GM10266 (cell line): ENCODE data around the gene ASPRV1.
"Not testable (repeated sequence)": the region's sequence is repeated elsewhere in the genome, so short reads cannot be mapped to it uniquely, and the experiment has no call there.

Source experiments
- DNase-seq: peaks from one replicate; pipeline ENCODE4 v3.0.0; 2012; ENCODE audit errors: extremely low spot score
- CTCF ChIP-seq: IDR thresholded peaks from 2 replicates; pipeline ENCODE4 v1.5.1; 2012; ENCODE audit warnings: mild to moderate bottlenecking, low read depth; ENCODE audit not compliant: control insufficient read depth, insufficient read depth; ENCODE audit errors: missing control alignments

Gene ASPRV1

GRCh38 chr2:70005216-70005615 lies 43.8 kb upstream of the ASPRV1 start:
- no peak for DNase-seq

GRCh38 chr2:70003093-70003830 lies 41.8 kb upstream of the ASPRV1 start:
- no peak for DNase-seq
- TF ChIP-seq CTCF = no peak

More at GRCh38 chr2:70005216-70005615, 43.8 kb upstream of the ASPRV1 start:
- TF ChIP-seq CTCF = no peak

GRCh38 chr2:70002241-70002899 lies 40.9 kb upstream of the ASPRV1 start:
- no peak for TF ChIP-seq CTCF
- no peak for DNase-seq

- DNase-seq = not testable (repeated sequence)
Observed at GRCh38 chr2:70000529-70000928, 39.1 kb upstream of the ASPRV1 start.

- no peak for DNase-seq
- no peak for TF ChIP-seq CTCF
Observed at GRCh38 chr2:69998761-69999160, 37.3 kb upstream of the ASPRV1 start.

- TF ChIP-seq CTCF = no peak
- no peak for DNase-seq
Observed at GRCh38 chr2:69997015-69997830, 35.8 kb upstream of the ASPRV1 start.

- TF ChIP-seq CTCF = no peak
Observed at GRCh38 chr2:69995511-69995910, 34.1 kb upstream of the ASPRV1 start.

More at GRCh38 chr2:69995511-69995910, 34.1 kb upstream of the ASPRV1 start:
- no peak for DNase-seq
